H9 (cell line): ENCODE data around the gene GABRG2. TPM values are rescaled to one million over a fixed set of nuclear protein-coding genes. Genes with fewer than 3 reads are reported as not detected.

Source experiments
- DNase-seq: peaks from one replicate; pipeline ENCODE4 v3.0.0-alpha.2; 2017
- H2AFZ ChIP-seq: one replicate; pipeline ENCODE4 v1.6.1; 2013; ENCODE audit warnings: mild to moderate bottlenecking, low read length, control low read depth, moderate library complexity
- H2AK5ac ChIP-seq: 2 replicates; pipeline ENCODE4 v1.6.1; 2013; ENCODE audit warnings: low read length, control low read depth, mixed read lengths; ENCODE audit not compliant: insufficient read length
- H2BK120ac ChIP-seq: one replicate; pipeline ENCODE4 v1.6.1; 2013; ENCODE audit warnings: low read depth, mild to moderate bottlenecking, low read length, control low read depth, inconsistent platforms; ENCODE audit not compliant: poor library complexity, severe bottlenecking
- H2BK12ac ChIP-seq: 2 replicates; pipeline ENCODE4 v1.6.1; 2013; ENCODE audit warnings: low read length, control low read depth, mixed read lengths, low read depth; ENCODE audit not compliant: insufficient read length
- H2BK15ac ChIP-seq: 2 replicates; pipeline ENCODE4 v1.6.1; 2013; ENCODE audit warnings: low read depth, low read length, control low read depth
- H2BK20ac ChIP-seq: one replicate; pipeline ENCODE4 v1.6.1; 2013; ENCODE audit warnings: low read depth, mild to moderate bottlenecking, low read length, control low read depth, inconsistent platforms; ENCODE audit not compliant: poor library complexity, severe bottlenecking
- H2BK5ac ChIP-seq: 2 replicates; pipeline ENCODE4 v1.6.1; 2013; ENCODE audit warnings: low read length, control low read depth, mixed read lengths; ENCODE audit not compliant: insufficient read length
- H3K14ac ChIP-seq: 2 replicates; pipeline ENCODE4 v1.6.1; 2013; ENCODE audit warnings: low read length, control low read depth; ENCODE audit not compliant: insufficient read depth
- H3K18ac ChIP-seq: 2 replicates; pipeline ENCODE4 v1.6.1; 2013; ENCODE audit warnings: low read depth, mild to moderate bottlenecking, mixed read lengths, low read length, control low read depth; ENCODE audit not compliant: insufficient read length
- H3K23ac ChIP-seq: 2 replicates; pipeline ENCODE4 v1.6.1; 2013; ENCODE audit warnings: low read length, control low read depth, mixed read lengths, low read depth; ENCODE audit not compliant: insufficient read length
- H3K23me2 ChIP-seq: 2 replicates; pipeline ENCODE4 v1.6.1; 2013; ENCODE audit warnings: low read depth, mild to moderate bottlenecking, mixed read lengths, low read length, control low read depth; ENCODE audit not compliant: insufficient read length, poor library complexity, severe bottlenecking
- H3K27ac ChIP-seq: 2 replicates; pipeline ENCODE4 v1.5.1; 2013; ENCODE audit warnings: low read length, control low read depth, mixed read lengths, low read depth; ENCODE audit not compliant: insufficient read length
- H3K27me3 ChIP-seq: 2 replicates; pipeline ENCODE4 v1.6.1; 2013; ENCODE audit warnings: low read length, control low read depth, inconsistent platforms; ENCODE audit not compliant: insufficient read depth
- H3K4ac ChIP-seq: 2 replicates; pipeline ENCODE4 v1.6.1; 2013; ENCODE audit warnings: low read depth, mild to moderate bottlenecking, control low read depth, inconsistent platforms, low read length, moderate library complexity
- H3K4me1 ChIP-seq: 2 replicates; pipeline ENCODE4 v1.6.1; 2013; ENCODE audit warnings: low read length, control low read depth, inconsistent platforms; ENCODE audit not compliant: insufficient read depth
- H3K4me2 ChIP-seq: 2 replicates; pipeline ENCODE4 v1.6.1; 2013; ENCODE audit warnings: low read length, control low read depth, mixed read lengths; ENCODE audit not compliant: insufficient read length, insufficient read depth
- H3K56ac ChIP-seq: 2 replicates; pipeline ENCODE4 v1.6.1; 2013; ENCODE audit warnings: low read depth, mild to moderate bottlenecking, mixed read lengths, low read length, control low read depth; ENCODE audit not compliant: insufficient read length
- H3K79me1 ChIP-seq: 2 replicates; pipeline ENCODE4 v1.6.1; 2013; ENCODE audit warnings: low read depth, mild to moderate bottlenecking, moderate library complexity, low read length, control low read depth, inconsistent platforms; ENCODE audit not compliant: insufficient read depth, poor library complexity, severe bottlenecking
- H3K79me2 ChIP-seq: 2 replicates; pipeline ENCODE4 v1.6.1; 2013; ENCODE audit warnings: low read length, control low read depth, inconsistent platforms; ENCODE audit not compliant: insufficient read depth
- H3K9ac ChIP-seq: 2 replicates; pipeline ENCODE4 v1.6.1; 2013; ENCODE audit warnings: low read length, control low read depth, mixed read lengths; ENCODE audit not compliant: insufficient read length; ENCODE audit errors: extremely low read depth
- H3K9me3 ChIP-seq: one replicate; pipeline ENCODE4 v1.6.1; 2013; ENCODE audit warnings: low read depth, low read length, inconsistent platforms; ENCODE audit not compliant: control insufficient read depth
- H3T11ph ChIP-seq: one replicate; pipeline ENCODE4 v1.6.1; 2013; ENCODE audit warnings: mild to moderate bottlenecking, low read length, control low read depth, inconsistent platforms
- H4K20me1 ChIP-seq: one replicate; pipeline ENCODE4 v1.6.1; 2013; ENCODE audit not compliant: control insufficient read depth, insufficient read length, insufficient read depth
- H4K5ac ChIP-seq: 2 replicates; pipeline ENCODE4 v1.6.1; 2013; ENCODE audit warnings: low read depth, mild to moderate bottlenecking, mixed read lengths, low read length, control low read depth; ENCODE audit not compliant: insufficient read length
- H4K8ac ChIP-seq: replicated peaks from 2 replicates; pipeline ENCODE4 v1.6.1; 2013; ENCODE audit warnings: low read length, control low read depth, mixed read lengths, low read depth; ENCODE audit not compliant: insufficient read length
- H4K91ac ChIP-seq: 2 replicates; pipeline ENCODE4 v1.6.1; 2013; ENCODE audit warnings: low read depth, mild to moderate bottlenecking, moderate library complexity, mixed read lengths, low read length, control low read depth; ENCODE audit not compliant: insufficient read length
- H3K27ac Mint-ChIP-seq, 3 experiments: 2 replicates in 2 of 3; 3 replicates in 1 of 3; pipeline ENCODE4 v1.8.0; 2020 to 2021; ENCODE audit warnings: mixed read lengths in 3 of 3, mild to moderate bottlenecking in 1 of 3, moderate library complexity in 1 of 3
- H3K27me3 Mint-ChIP-seq: 2 replicates; pipeline ENCODE4 v1.8.0; 2021; ENCODE audit warnings: low read depth, mild to moderate bottlenecking, moderate library complexity, mixed read lengths
- H3K36me3 Mint-ChIP-seq, 3 experiments: 2 replicates in 2 of 3; 3 replicates in 1 of 3; pipeline ENCODE4 v1.8.0; 2020 to 2021; ENCODE audit warnings: low read depth in 3 of 3, mixed read lengths in 3 of 3; ENCODE audit not compliant: insufficient read depth in 1 of 3
- H3K4me1 Mint-ChIP-seq, 2 experiments: 2 replicates each; pipeline ENCODE4 v1.8.0; 2020; ENCODE audit warnings: mixed read lengths in 2 of 2
- H3K4me3 Mint-ChIP-seq, 2 experiments: 2 replicates in 1 of 2; 3 replicates in 1 of 2; pipeline ENCODE4 v1.8.0; 2020 to 2021; ENCODE audit warnings: mild to moderate bottlenecking in 2 of 2, mixed read lengths in 2 of 2, moderate library complexity in 1 of 2
- H3K9me3 Mint-ChIP-seq, 2 experiments: 2 replicates in 1 of 2; 3 replicates in 1 of 2; pipeline ENCODE4 v1.8.0; 2020; ENCODE audit warnings: mild to moderate bottlenecking in 2 of 2, mixed read lengths in 2 of 2, moderate library complexity in 1 of 2
- WGBS: extraction: QIAGEN DNeasy Blood & Tissue Kit; methylation state at CpG from one replicate; pipeline ENCODE4 v1.1.7; 2013; ENCODE audit warnings: missing lambda C conversion rate, low lambda C conversion rate, mixed read lengths; ENCODE audit not compliant: insufficient read length; ENCODE audit errors: extremely low coverage; 5-methylcytosine and 5-hydroxymethylcytosine counted together
- total RNA-seq: library from RNA; stranded (reverse); gene quantifications from 2 replicates; pipeline ENCODE4 v1.2.1, GENCODE V29; 2021
- TF ChIP-seq, protein P1 (sequence below): fragments of 200-600 bp; sonication (generic); conservative IDR thresholded peaks from 3 replicates; pipeline ENCODE4 v1.8.0; 2021; ENCODE audit warnings: antibody characterized with exemption, mild to moderate bottlenecking

Gene GABRG2
- total RNA-seq, 1 experiment from 2014 or later, result 0.98 TPM

DNA sequence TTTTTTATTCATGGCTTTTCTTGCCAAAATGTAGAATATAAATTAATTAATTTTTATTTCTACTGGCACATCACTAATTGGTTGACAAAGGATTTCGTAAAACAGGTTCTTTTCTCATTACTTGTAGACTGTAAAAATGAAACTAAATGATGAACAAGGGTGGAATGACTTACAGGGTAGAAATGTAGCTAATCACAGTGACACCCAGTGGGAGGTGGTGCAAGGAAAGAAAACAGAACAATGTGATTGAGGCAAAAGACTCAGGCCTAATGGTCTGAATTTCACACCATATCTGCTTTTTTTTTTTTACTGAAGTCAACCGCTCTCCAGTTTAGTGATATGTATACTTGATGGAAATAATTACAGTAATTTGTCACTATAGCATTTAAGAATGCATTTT lies 28.9 kb downstream of the GABRG2 start:
- Histone ChIP-seq H3K27ac (no peak overlapping the region), H2BK15ac (no peak overlapping the region), H4K20me1 (no peaks in the 10 kb centered on the region), H2BK12ac (no peak overlapping the region), H2BK120ac (no peak overlapping the region), H3K9me3 (no peaks in the 10 kb centered on the region), H2AFZ (no peak overlapping the region), H2AK5ac (no peak overlapping the region), H4K5ac (no peak overlapping the region), H3K23me2 (no peaks in the 10 kb centered on the region), H3K27me3 (no peaks in the 10 kb centered on the region), H3K79me1 (no peaks in the 10 kb centered on the region), H4K91ac (no peak overlapping the region), H2BK5ac (no peak overlapping the region), H3K23ac (no peak overlapping the region), H3T11ph (no peak overlapping the region), H2BK20ac (no peak overlapping the region), H3K4me1 (peaks cover 7% of the 10 kb centered on the region; the same call in 1 of the 2 replicates), H3K18ac (no peak overlapping the region), H3K56ac (no peak overlapping the region), H3K4ac (no peak overlapping the region), H4K8ac (no peak overlapping the region), H3K4me2 (no peak overlapping the region), H3K79me2 (no peaks in the 10 kb centered on the region), H3K14ac (no peak overlapping the region), H3K9ac (no peak overlapping the region)
- Mint-ChIP-seq H3K4me3 (no peak overlapping the region), H3K36me3 (no peaks in the 10 kb centered on the region), H3K27me3 (no peaks in the 10 kb centered on the region), H3K4me1 (peaks cover 15 to 18% of the 10 kb centered on the region in 2 experiments), H3K9me3 (no peaks in the 10 kb centered on the region), H3K27ac (no peak overlapping the region)
- TF ChIP-seq, protein P1, sequence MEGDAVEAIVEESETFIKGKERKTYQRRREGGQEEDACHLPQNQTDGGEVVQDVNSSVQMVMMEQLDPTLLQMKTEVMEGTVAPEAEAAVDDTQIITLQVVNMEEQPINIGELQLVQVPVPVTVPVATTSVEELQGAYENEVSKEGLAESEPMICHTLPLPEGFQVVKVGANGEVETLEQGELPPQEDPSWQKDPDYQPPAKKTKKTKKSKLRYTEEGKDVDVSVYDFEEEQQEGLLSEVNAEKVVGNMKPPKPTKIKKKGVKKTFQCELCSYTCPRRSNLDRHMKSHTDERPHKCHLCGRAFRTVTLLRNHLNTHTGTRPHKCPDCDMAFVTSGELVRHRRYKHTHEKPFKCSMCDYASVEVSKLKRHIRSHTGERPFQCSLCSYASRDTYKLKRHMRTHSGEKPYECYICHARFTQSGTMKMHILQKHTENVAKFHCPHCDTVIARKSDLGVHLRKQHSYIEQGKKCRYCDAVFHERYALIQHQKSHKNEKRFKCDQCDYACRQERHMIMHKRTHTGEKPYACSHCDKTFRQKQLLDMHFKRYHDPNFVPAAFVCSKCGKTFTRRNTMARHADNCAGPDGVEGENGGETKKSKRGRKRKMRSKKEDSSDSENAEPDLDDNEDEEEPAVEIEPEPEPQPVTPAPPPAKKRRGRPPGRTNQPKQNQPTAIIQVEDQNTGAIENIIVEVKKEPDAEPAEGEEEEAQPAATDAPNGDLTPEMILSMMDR, result peak; percentile 25; the same call in 1 of the 3 replicates
- WGBS, result no CpG with 5 or more reads among the region's 2 CpGs
- DNase-seq, result no peak
